ENCODE measurements around the gene PPIG.
"Not testable (repeated sequence)": the region's sequence is repeated elsewhere in the genome, so short reads cannot be mapped to it uniquely, and the experiment has no call there.

PPIG gene

DNA sequence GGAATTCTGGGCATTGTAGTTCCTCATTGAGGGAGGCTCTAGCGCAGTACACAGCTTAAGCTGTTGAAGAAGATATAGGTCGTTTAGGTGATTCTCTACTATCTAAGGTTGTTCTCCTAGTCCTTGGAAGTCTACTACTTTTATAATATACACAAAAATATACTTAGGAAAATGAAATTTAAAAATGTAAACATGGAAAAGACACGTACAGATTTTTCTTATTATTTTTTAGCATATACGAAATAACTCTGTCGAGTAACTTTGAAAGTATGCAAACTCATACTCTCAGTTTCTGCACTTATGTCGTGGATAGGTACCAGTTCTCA, 10.2 kb upstream of the PPIG start:
- peaks cover 9% of the 10 kb centered on the region for H3K36me3 ChIP-seq (ENCODE audit: insufficient read depth, low read length)
- no peak overlapping the region for H3K27ac ChIP-seq (ENCODE audit: low read length)
- DNase-seq, result no peak
- H3K27me3 ChIP-seq (ENCODE audit: insufficient read depth, low read length, poor library complexity), result no peaks in the 10 kb centered on the region
- H2AFZ ChIP-seq (ENCODE audit: low read depth, low read length), result peak overlapping the region; percentile 51
- H4K20me1 ChIP-seq (ENCODE audit: insufficient read depth, low read length), result no peaks in the 10 kb centered on the region
- peak overlapping the region; percentile 89 to 95; a peak in 3 of 4 replicates for H3K4me3 ChIP-seq (ENCODE audit: low read depth in 1 of 2, low read length in 2 of 2)
- peak overlapping the region; percentile 90; the same call in 1 of the 2 replicates for H3K4me2 ChIP-seq (ENCODE audit: insufficient read depth, low read length)
- H3K9me3 ChIP-seq (ENCODE audit: insufficient read depth, low read length, severe bottlenecking), result no peaks in the 10 kb centered on the region
- ATAC-seq (ENCODE audit: insufficient read depth, low read depth), result no peak
- H3K4me1 ChIP-seq (ENCODE audit: insufficient read depth, low read length), result peaks cover 37% of the 10 kb centered on the region
- H3K79me2 ChIP-seq (ENCODE audit: insufficient read depth, low read length), result peaks cover 45% of the 10 kb centered on the region
- H3K9ac ChIP-seq (ENCODE audit: low read depth, low read length), result no peak overlapping the region; the same call in 1 of the 2 replicates
- no peak for TF ChIP-seq EZH2 (IDR thresholded peaks at IDR 0.05; ENCODE audit: borderline replicate concordance, low read depth, low read length, severe bottlenecking)
- TF ChIP-seq, protein P1, sequence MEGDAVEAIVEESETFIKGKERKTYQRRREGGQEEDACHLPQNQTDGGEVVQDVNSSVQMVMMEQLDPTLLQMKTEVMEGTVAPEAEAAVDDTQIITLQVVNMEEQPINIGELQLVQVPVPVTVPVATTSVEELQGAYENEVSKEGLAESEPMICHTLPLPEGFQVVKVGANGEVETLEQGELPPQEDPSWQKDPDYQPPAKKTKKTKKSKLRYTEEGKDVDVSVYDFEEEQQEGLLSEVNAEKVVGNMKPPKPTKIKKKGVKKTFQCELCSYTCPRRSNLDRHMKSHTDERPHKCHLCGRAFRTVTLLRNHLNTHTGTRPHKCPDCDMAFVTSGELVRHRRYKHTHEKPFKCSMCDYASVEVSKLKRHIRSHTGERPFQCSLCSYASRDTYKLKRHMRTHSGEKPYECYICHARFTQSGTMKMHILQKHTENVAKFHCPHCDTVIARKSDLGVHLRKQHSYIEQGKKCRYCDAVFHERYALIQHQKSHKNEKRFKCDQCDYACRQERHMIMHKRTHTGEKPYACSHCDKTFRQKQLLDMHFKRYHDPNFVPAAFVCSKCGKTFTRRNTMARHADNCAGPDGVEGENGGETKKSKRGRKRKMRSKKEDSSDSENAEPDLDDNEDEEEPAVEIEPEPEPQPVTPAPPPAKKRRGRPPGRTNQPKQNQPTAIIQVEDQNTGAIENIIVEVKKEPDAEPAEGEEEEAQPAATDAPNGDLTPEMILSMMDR (IDR thresholded peaks at IDR 0.05; ENCODE audit: borderline replicate concordance, extremely low read depth, low read length, poor library complexity, severe bottlenecking), result no peak

DNA sequence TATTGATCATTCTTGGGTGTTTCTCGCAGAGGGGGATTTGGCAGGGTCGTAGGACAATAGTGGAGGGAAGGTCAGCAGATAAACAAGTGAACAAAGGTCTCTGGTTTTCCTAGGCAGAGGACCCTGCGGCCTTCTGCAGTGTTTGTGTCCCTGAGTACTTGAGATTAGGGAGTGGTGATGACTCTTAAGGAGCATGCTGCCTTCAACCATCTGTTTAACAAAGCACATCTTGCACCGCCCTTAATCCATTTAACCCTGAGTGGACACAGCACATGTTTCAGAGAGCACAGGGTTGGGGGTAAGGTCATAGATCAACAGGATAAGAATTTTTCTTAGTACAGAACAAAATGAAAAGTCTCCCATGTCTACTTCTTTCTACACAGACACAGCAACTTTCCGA, 9.6 kb upstream of the PPIG start:
- H3K27ac ChIP-seq (ENCODE audit: low read length); H3K9me3 ChIP-seq (ENCODE audit: insufficient read depth, low read length, severe bottlenecking); H3K9ac ChIP-seq (ENCODE audit: low read depth, low read length); H3K4me2 ChIP-seq (ENCODE audit: insufficient read depth, low read length); H3K27me3 ChIP-seq (ENCODE audit: insufficient read depth, low read length, poor library complexity); H4K20me1 ChIP-seq (ENCODE audit: insufficient read depth, low read length); DNase-seq; ATAC-seq (ENCODE audit: insufficient read depth, low read depth); H2AFZ ChIP-seq (ENCODE audit: low read depth, low read length); H3K4me3 ChIP-seq (ENCODE audit: low read depth in 1 of 2, low read length in 2 of 2); H3K36me3 ChIP-seq (ENCODE audit: insufficient read depth, low read length): not testable (repeated sequence)
- Histone ChIP-seq H3K79me2 (ENCODE audit: insufficient read depth, low read length) (peaks cover 39% of the 10 kb centered on the region), H3K4me1 (ENCODE audit: insufficient read depth, low read length) (peaks cover 37% of the 10 kb centered on the region)

- H3K79me2 ChIP-seq (ENCODE audit: insufficient read depth, low read length), result peaks cover 34% of the 10 kb centered on the region
- H3K27me3 ChIP-seq (ENCODE audit: insufficient read depth, low read length, poor library complexity); H3K27ac ChIP-seq (ENCODE audit: low read length); ATAC-seq (ENCODE audit: insufficient read depth, low read depth); H3K9me3 ChIP-seq (ENCODE audit: insufficient read depth, low read length, severe bottlenecking); H3K36me3 ChIP-seq (ENCODE audit: insufficient read depth, low read length); H3K4me3 ChIP-seq (ENCODE audit: low read depth in 1 of 2, low read length in 2 of 2); H3K4me2 ChIP-seq (ENCODE audit: insufficient read depth, low read length); H2AFZ ChIP-seq (ENCODE audit: low read depth, low read length); H4K20me1 ChIP-seq (ENCODE audit: insufficient read depth, low read length); DNase-seq; H3K9ac ChIP-seq (ENCODE audit: low read depth, low read length): not testable (repeated sequence)
- H3K4me1 ChIP-seq (ENCODE audit: insufficient read depth, low read length), result peaks cover 33% of the 10 kb centered on the region
Observed at GRCh38 chr2:169575264-169575663, 8.9 kb upstream of the PPIG start.

- Histone ChIP-seq H3K9me3 (ENCODE audit: insufficient read depth, low read length, severe bottlenecking) (no peaks in the 10 kb centered on the region), H2AFZ (ENCODE audit: low read depth, low read length) (no peak overlapping the region), H3K27me3 (ENCODE audit: insufficient read depth, low read length, poor library complexity) (no peaks in the 10 kb centered on the region), H3K9ac (ENCODE audit: low read depth, low read length) (no peak overlapping the region), H3K4me2 (ENCODE audit: insufficient read depth, low read length) (no peak overlapping the region), H4K20me1 (ENCODE audit: insufficient read depth, low read length) (no peaks in the 10 kb centered on the region), H3K27ac (ENCODE audit: low read length) (no peak overlapping the region), H3K79me2 (ENCODE audit: insufficient read depth, low read length) (0 out of 2 replicates have a peak, but pooled peaks cover 1% of the 10 kb centered on the region), H3K4me1 (ENCODE audit: insufficient read depth, low read length) (peaks cover 7% of the 10 kb centered on the region), H3K36me3 (ENCODE audit: insufficient read depth, low read length) (no peaks in the 10 kb centered on the region), H3K4me3 (ENCODE audit: low read depth in 1 of 2, low read length in 2 of 2) (no peak overlapping the region)
- DNase-seq, result no peak
- no peak for TF ChIP-seq EZH2 (IDR thresholded peaks at IDR 0.05; ENCODE audit: borderline replicate concordance, low read depth, low read length, severe bottlenecking)
- TF ChIP-seq, protein P1 (IDR thresholded peaks at IDR 0.05; ENCODE audit: borderline replicate concordance, extremely low read depth, low read length, poor library complexity, severe bottlenecking), result no peak
- no peak for ATAC-seq (ENCODE audit: insufficient read depth, low read depth)
Observed at GRCh38 chr2:169579044-169579443, 5.1 kb upstream of the PPIG start.

DNA sequence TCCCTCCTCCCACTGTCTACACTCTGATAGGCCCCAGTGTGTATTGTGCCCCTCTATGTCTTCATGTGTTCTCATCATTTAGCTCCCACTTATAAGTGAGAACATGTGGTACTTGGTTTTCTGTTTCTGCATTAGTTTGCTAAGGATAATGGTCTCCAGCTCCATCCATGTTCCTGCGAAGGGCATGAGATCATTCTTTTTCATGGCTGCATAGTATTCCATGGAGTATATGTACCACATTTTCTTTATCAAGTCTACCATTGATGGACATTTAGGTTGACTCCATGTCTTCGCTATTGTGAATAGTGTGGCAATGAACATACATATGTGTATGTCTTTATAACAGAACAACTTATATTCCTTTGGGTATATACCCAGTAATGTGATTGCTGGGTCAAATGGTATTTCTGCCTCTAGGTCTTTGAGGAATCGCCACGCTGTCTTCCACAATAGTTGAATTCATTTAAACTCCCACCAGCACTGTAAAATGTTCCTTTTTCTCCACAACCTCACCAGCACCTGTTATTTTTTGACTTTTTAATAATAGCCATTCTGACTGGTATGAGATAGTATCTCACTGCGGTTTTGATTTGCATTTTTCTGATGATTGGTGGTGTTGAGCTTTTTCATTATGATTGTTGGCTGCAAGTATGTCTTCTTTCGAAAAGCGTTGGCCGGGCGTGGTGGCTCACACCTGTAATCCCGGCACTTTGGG, 1.4 kb upstream of the PPIG start:
- H3K27me3 ChIP-seq (ENCODE audit: insufficient read depth, low read length, poor library complexity); H3K4me3 ChIP-seq (ENCODE audit: low read depth in 1 of 2, low read length in 2 of 2); H3K4me2 ChIP-seq (ENCODE audit: insufficient read depth, low read length); H3K36me3 ChIP-seq (ENCODE audit: insufficient read depth, low read length); H2AFZ ChIP-seq (ENCODE audit: low read depth, low read length); H3K27ac ChIP-seq (ENCODE audit: low read length); H3K9me3 ChIP-seq (ENCODE audit: insufficient read depth, low read length, severe bottlenecking); DNase-seq; ATAC-seq (ENCODE audit: insufficient read depth, low read depth); H3K9ac ChIP-seq (ENCODE audit: low read depth, low read length): not testable (repeated sequence)
- H4K20me1 ChIP-seq (ENCODE audit: insufficient read depth, low read length), result peaks cover 17% of the 10 kb centered on the region; the same call in 1 of the 2 replicates
- peaks cover 37% of the 10 kb centered on the region for H3K79me2 ChIP-seq (ENCODE audit: insufficient read depth, low read length)
- peaks cover 26% of the 10 kb centered on the region for H3K4me1 ChIP-seq (ENCODE audit: insufficient read depth, low read length)
